A549 (cell line): Measurements from ENCODE around the gene TCAP. TPM values are rescaled to one million over a fixed set of nuclear protein-coding genes. Genes with fewer than 3 reads are reported as not detected.

Source experiments
- ATAC-seq, 2 experiments: fragments of 200-7000 bp in 1 of 2; fragments of >200 bp in 1 of 2; cut with Nextera tagmentation in 1 of 2; cut with Tn5 transposase in 1 of 2; 3 replicates each; pipeline versions ENCODE4 v1.8.0 to v1.9.1; 2018 to 2020; ENCODE audit warnings: mild to moderate bottlenecking in 1 of 2, moderate library complexity in 1 of 2
- CTCF ChIA-PET: fragments of 300-600 bp; sonication (Branson Sonifier 250); formaldehyde crosslinking; extraction: SDS; loops from one replicate; lab custom pipeline; 2021; ENCODE audit warnings: antibody characterized with exemption, inconsistent platforms; lab: Yijun Ruan, JAX
- POLR2A ChIA-PET: fragments of 350-600 bp; formaldehyde crosslinking; extraction: SDS; loops from one replicate; lab custom pipeline; 2021; ENCODE audit warnings: antibody characterized with exemption, inconsistent platforms; lab: Yijun Ruan, JAX
- DNase-seq, 2 experiments: peaks; one replicate each; pipeline versions ENCODE4 v3.0.0 to v3.0.0-alpha.2; 2011 to 2016; ENCODE audit warnings: low read depth in 1 of 2, low spot score in 1 of 2
- FAIRE-seq: peaks from 2 replicates; lab custom pipeline; 2011; peaks lifted over from hg19 to GRCh38; lab: Jason Lieb, UNC
- H3K27ac ChIP-seq, 2 experiments: fragments of >200 bp; sonication (Bioruptor Twin); formaldehyde crosslinking; 3 replicates each; pipeline ENCODE4 v1.5.1; 2016 to 2017
- H3K4me1 ChIP-seq: fragments of >200 bp; sonication (Bioruptor Twin); formaldehyde crosslinking; 3 replicates; pipeline ENCODE4 v1.6.1; 2016
- H3K4me2 ChIP-seq: fragments of >200 bp; sonication (Bioruptor Twin); formaldehyde crosslinking; 3 replicates; pipeline ENCODE4 v1.6.1; 2016
- H3K4me3 ChIP-seq: fragments of >200 bp; sonication (Bioruptor Twin); formaldehyde crosslinking; 3 replicates; pipeline ENCODE4 v1.5.1; 2016
- H3K9me3 ChIP-seq: fragments of >200 bp; sonication (Bioruptor Twin); formaldehyde crosslinking; 3 replicates; pipeline ENCODE4 v1.6.1; 2016
- ESRRA ChIP-seq: fragments of 150-350 bp; IDR thresholded peaks from 2 replicates; pipeline ENCODE4 v1.6.1; 2014; ENCODE audit warnings: mild to moderate bottlenecking, low read length, borderline replicate concordance
- HEYL ChIP-seq: fragments of 250-450 bp; sonication (Bioruptor Pico); IDR thresholded peaks from 2 replicates; pipeline ENCODE4 v1.8.0; 2021; ENCODE audit warnings: mild to moderate bottlenecking, moderate library complexity
- KDM5A ChIP-seq: fragments of 200-600 bp; sonication (generic); IDR thresholded peaks from 2 replicates; pipeline ENCODE4 v1.6.1; 2016; ENCODE audit warnings: antibody characterized with exemption, mild to moderate bottlenecking
- MYC ChIP-seq: IDR thresholded peaks from 2 replicates; pipeline ENCODE4 v1.6.1; 2012; ENCODE audit warnings: mild to moderate bottlenecking, inconsistent platforms, low read length, improper control_type of control experiment, borderline replicate concordance
- NFE2L2 ChIP-seq: fragments of 150-350 bp; conservative IDR thresholded peaks from 2 replicates; pipeline ENCODE4 v1.6.1; 2014; ENCODE audit warnings: low read length
- POLR2AphosphoS2 ChIP-seq: conservative IDR thresholded peaks from 2 replicates; pipeline ENCODE4 v1.6.1; 2012; ENCODE audit warnings: low read length, improper control_type of control experiment, inconsistent platforms
- RFX5 ChIP-seq: fragments of 450-650 bp; IDR thresholded peaks from 2 replicates; pipeline ENCODE4 v1.7.1; 2014; ENCODE audit warnings: antibody characterized with exemption, mild to moderate bottlenecking, moderate library complexity
- SMC3 ChIP-seq: fragments of >200 bp; sonication (Bioruptor Twin); formaldehyde crosslinking; IDR thresholded peaks from 3 replicates; pipeline ENCODE4 v1.6.1; 2018; ENCODE audit warnings: inconsistent platforms
- TP53 ChIP-seq: fragments of 250-450 bp; sonication (Bioruptor Pico); IDR thresholded peaks from 2 replicates; pipeline ENCODE4 v1.5.0; 2021; ENCODE audit warnings: mild to moderate bottlenecking, moderate library complexity
- WGBS: methylation state at CpG from one replicate; pipeline ENCODE4 v1.1.6; 2017; ENCODE audit errors: missing lambda C conversion rate; 5-methylcytosine and 5-hydroxymethylcytosine counted together
- polyA plus RNA-seq, 4 experiments: library from polyadenylated mRNA; depleted of rRNA in 3 of 4; stranded (reverse); fragments of >200 nt; fragmentation: RNase III in 1 of 4; extraction: RNeasy Plus Mini Kit Qiagen cat#74134 plus additional on column Dnase treatment in 1 of 4; gene quantifications; 2 replicates in 3 of 4; 3 replicates in 1 of 4; pipeline ENCODE4 v1.2.3, GENCODE V29; 2011 to 2017
- TF ChIP-seq, protein P1 (sequence below): fragments of >200 bp; sonication (Bioruptor Twin); formaldehyde crosslinking; IDR thresholded peaks from 2 replicates; pipeline ENCODE4 v1.6.1; 2016
- TF ChIP-seq, protein P2 (sequence below): IDR thresholded peaks from 2 replicates; pipeline ENCODE4 v1.6.1; 2012

TCAP gene
- polyA plus RNA-seq, 2 of the 4 experiments (the other 2 are of a cell fraction), result 0.41 to 1.2 TPM

DNA sequence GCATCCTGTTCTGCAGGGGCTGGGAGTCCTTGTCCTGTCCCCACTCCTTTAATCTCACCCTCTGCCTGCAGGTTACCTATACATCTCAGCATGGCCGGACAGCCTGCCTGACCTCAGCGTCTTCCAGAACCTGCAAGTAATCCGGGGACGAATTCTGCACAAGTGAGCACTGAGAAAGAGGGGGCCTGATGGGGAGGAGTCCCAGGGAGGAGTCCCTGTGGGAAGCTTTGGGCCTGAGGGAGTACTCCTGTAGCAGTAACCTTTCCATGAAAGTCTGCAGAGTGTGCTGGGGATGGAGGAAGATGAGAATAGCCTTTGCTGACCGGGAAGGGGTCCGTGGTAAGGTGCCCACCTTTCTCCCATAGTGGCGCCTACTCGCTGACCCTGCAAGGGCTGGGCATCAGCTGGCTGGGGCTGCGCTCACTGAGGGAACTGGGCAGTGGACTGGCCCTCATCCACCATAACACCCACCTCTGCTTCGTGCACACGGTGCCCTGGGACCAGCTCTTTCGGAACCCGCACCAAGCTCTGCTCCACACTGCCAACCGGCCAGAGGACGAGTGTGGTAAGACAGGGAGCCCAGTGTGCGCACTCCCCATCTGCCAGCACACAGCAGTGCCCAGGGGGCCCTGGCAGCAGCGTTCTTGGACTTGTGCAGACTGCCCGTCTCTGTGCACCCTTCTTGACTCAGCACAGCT lies 50.4 kb downstream of the TCAP start:
- TF ChIP-seq HEYL (CRISPR knock-in tag) (no peak), NFE2L2 (no peak), KDM5A (no peak), ESRRA (no peak), TP53 (CRISPR knock-in tag) (no peak), RFX5 (no peak), POLR2AphosphoS2 (no peak), MYC (no peak), SMC3 (no peak)
- TF ChIP-seq, protein P1, sequence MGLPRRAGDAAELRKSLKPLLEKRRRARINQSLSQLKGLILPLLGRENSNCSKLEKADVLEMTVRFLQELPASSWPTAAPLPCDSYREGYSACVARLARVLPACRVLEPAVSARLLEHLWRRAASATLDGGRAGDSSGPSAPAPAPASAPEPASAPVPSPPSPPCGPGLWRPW, result no peak
- TF ChIP-seq, protein P2, sequence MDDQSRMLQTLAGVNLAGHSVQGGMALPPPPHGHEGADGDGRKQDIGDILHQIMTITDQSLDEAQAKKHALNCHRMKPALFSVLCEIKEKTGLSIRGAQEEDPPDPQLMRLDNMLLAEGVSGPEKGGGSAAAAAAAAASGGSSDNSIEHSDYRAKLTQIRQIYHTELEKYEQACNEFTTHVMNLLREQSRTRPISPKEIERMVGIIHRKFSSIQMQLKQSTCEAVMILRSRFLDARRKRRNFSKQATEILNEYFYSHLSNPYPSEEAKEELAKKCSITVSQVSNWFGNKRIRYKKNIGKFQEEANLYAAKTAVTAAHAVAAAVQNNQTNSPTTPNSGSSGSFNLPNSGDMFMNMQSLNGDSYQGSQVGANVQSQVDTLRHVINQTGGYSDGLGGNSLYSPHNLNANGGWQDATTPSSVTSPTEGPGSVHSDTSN, result no peak
- H3K4me3 ChIP-seq, result no peak overlapping the region
- POLR2A ChIA-PET, result no interaction called here
- no peaks in the 10 kb centered on the region for H3K9me3 ChIP-seq
- no peaks in the 10 kb centered on the region for H3K4me1 ChIP-seq
- WGBS, result 92% methylated on average over 18 of the region's 18 CpGs
- H3K27ac ChIP-seq, result no peak overlapping the region
- FAIRE-seq (no peak), ATAC-seq (peak; percentile 13 to 16; a peak in 2 of 6 replicates), DNase-seq (no peak)
- H3K4me2 ChIP-seq, result no peak overlapping the region
- CTCF ChIA-PET, result interaction anchor here (0.7 to 4.2 kb wide), 9 partner anchors 10 to 110 kb away, joined by 3 to 46 read pairs (median 4); partner anchors contain the start of genes ERBB2, MIEN1 and PNMT

Other genes starting within 250 kb of the TCAP start
- gene MED1, start 214.1 kb upstream of the TCAP start, polyA plus RNA-seq (2011; rRNA removed), result 74.9 and 76.2 TPM in 2 replicates
- gene MED1, start 214.1 kb upstream of the TCAP start, polyA plus RNA-seq (2017; fragmentation: RNase III; extraction: RNeasy Plus Mini Kit Qiagen cat#74134 plus additional on column Dnase treatment), result 33.8 to 37.0 TPM (median 34.7 TPM) in 3 replicates
- 42.1 and 47.3 TPM in 2 replicates for gene CDK12, start 203.9 kb upstream of the TCAP start, polyA plus RNA-seq (2011; rRNA removed)
- 36.7 to 40.0 TPM (median 37.8 TPM) in 3 replicates for gene CDK12, start 203.9 kb upstream of the TCAP start, polyA plus RNA-seq (2017; fragmentation: RNase III; extraction: RNeasy Plus Mini Kit Qiagen cat#74134 plus additional on column Dnase treatment)
- gene NEUROD2, start 57.4 kb upstream of the TCAP start, polyA plus RNA-seq (2011; rRNA removed), result not detected in 2 replicates
- not detected in 3 replicates for gene NEUROD2, start 57.4 kb upstream of the TCAP start, polyA plus RNA-seq (2017; fragmentation: RNase III; extraction: RNeasy Plus Mini Kit Qiagen cat#74134 plus additional on column Dnase treatment)
- gene PPP1R1B, start 38.4 kb upstream of the TCAP start, polyA plus RNA-seq (2011; rRNA removed), result 0.07 and 0.10 TPM in 2 replicates
- gene PPP1R1B, start 38.4 kb upstream of the TCAP start, polyA plus RNA-seq (2017; fragmentation: RNase III; extraction: RNeasy Plus Mini Kit Qiagen cat#74134 plus additional on column Dnase treatment), result not detected in 3 replicates
- gene STARD3, start 28.2 kb upstream of the TCAP start, polyA plus RNA-seq (2011; rRNA removed), result 56.0 and 60.9 TPM in 2 replicates
- gene STARD3, start 28.2 kb upstream of the TCAP start, polyA plus RNA-seq (2017; fragmentation: RNase III; extraction: RNeasy Plus Mini Kit Qiagen cat#74134 plus additional on column Dnase treatment), result 53.0 to 56.1 TPM (median 54.6 TPM) in 3 replicates
- not detected in 2 replicates for gene PNMT, start 3.1 kb downstream of the TCAP start, polyA plus RNA-seq (2011; rRNA removed)
- 0.16 TPM in 1 of 3 replicates, not detected in the others for gene PNMT, start 3.1 kb downstream of the TCAP start, polyA plus RNA-seq (2017; fragmentation: RNase III; extraction: RNeasy Plus Mini Kit Qiagen cat#74134 plus additional on column Dnase treatment)
- 8.5 and 10.6 TPM in 2 replicates for gene PGAP3, start 22.7 kb downstream of the TCAP start, polyA plus RNA-seq (2011; rRNA removed)
- gene PGAP3, start 22.7 kb downstream of the TCAP start, polyA plus RNA-seq (2017; fragmentation: RNase III; extraction: RNeasy Plus Mini Kit Qiagen cat#74134 plus additional on column Dnase treatment), result 6.2 to 8.0 TPM (median 7.3 TPM) in 3 replicates
- gene ERBB2, start 34.7 kb downstream of the TCAP start, polyA plus RNA-seq (2011; rRNA removed), result 22.4 and 34.8 TPM in 2 replicates
- 28.6 to 32.4 TPM (median 32.0 TPM) in 3 replicates for gene ERBB2, start 34.7 kb downstream of the TCAP start, polyA plus RNA-seq (2017; fragmentation: RNase III; extraction: RNeasy Plus Mini Kit Qiagen cat#74134 plus additional on column Dnase treatment)
- gene MIEN1, start 65.2 kb downstream of the TCAP start, polyA plus RNA-seq (2011; rRNA removed), result 63.9 and 111 TPM in 2 replicates
- 73.2 to 86.5 TPM (median 85.5 TPM) in 3 replicates for gene MIEN1, start 65.2 kb downstream of the TCAP start, polyA plus RNA-seq (2017; fragmentation: RNase III; extraction: RNeasy Plus Mini Kit Qiagen cat#74134 plus additional on column Dnase treatment)
- gene GRB7, start 72.6 kb downstream of the TCAP start, polyA plus RNA-seq (2011; rRNA removed), result 5.9 and 8.6 TPM in 2 replicates
- gene GRB7, start 72.6 kb downstream of the TCAP start, polyA plus RNA-seq (2017; fragmentation: RNase III; extraction: RNeasy Plus Mini Kit Qiagen cat#74134 plus additional on column Dnase treatment), result 5.0 to 10.7 TPM (median 10.1 TPM) in 3 replicates
- gene IKZF3, start 199.0 kb downstream of the TCAP start, polyA plus RNA-seq (2011; rRNA removed), result not detected in 2 replicates
- not detected in 3 replicates for gene IKZF3, start 199.0 kb downstream of the TCAP start, polyA plus RNA-seq (2017; fragmentation: RNase III; extraction: RNeasy Plus Mini Kit Qiagen cat#74134 plus additional on column Dnase treatment)
- not detected in 2 replicates for gene ZPBP2, start 202.9 kb downstream of the TCAP start, polyA plus RNA-seq (2011; rRNA removed)
- not detected in 3 replicates for gene ZPBP2, start 202.9 kb downstream of the TCAP start, polyA plus RNA-seq (2017; fragmentation: RNase III; extraction: RNeasy Plus Mini Kit Qiagen cat#74134 plus additional on column Dnase treatment)